Umbilical cord (tissue), 2 donors: ENCODE measurements around the gene TASOR2. TPM values are rescaled to one million over a fixed set of nuclear protein-coding genes. Genes with fewer than 3 reads are reported as not detected.
A peak's percentile ranks its signal among the peaks of the same experiment; 100 is the strongest.

ENCODE experiments used
- DNase-seq: peaks from one replicate; pipeline ENCODE4 v3.0.0-alpha.2; 2015; ENCODE audit warnings: low spot score
- total RNA-seq: library from RNA; depleted of rRNA; stranded (reverse); fragments of >200 nt; gene quantifications from one replicate; pipeline ENCODE4 v1.2.3, GENCODE V29; 2014; ENCODE audit warnings: low replicate concordance; ENCODE audit not compliant: insufficient read depth

Gene TASOR2, protein sequence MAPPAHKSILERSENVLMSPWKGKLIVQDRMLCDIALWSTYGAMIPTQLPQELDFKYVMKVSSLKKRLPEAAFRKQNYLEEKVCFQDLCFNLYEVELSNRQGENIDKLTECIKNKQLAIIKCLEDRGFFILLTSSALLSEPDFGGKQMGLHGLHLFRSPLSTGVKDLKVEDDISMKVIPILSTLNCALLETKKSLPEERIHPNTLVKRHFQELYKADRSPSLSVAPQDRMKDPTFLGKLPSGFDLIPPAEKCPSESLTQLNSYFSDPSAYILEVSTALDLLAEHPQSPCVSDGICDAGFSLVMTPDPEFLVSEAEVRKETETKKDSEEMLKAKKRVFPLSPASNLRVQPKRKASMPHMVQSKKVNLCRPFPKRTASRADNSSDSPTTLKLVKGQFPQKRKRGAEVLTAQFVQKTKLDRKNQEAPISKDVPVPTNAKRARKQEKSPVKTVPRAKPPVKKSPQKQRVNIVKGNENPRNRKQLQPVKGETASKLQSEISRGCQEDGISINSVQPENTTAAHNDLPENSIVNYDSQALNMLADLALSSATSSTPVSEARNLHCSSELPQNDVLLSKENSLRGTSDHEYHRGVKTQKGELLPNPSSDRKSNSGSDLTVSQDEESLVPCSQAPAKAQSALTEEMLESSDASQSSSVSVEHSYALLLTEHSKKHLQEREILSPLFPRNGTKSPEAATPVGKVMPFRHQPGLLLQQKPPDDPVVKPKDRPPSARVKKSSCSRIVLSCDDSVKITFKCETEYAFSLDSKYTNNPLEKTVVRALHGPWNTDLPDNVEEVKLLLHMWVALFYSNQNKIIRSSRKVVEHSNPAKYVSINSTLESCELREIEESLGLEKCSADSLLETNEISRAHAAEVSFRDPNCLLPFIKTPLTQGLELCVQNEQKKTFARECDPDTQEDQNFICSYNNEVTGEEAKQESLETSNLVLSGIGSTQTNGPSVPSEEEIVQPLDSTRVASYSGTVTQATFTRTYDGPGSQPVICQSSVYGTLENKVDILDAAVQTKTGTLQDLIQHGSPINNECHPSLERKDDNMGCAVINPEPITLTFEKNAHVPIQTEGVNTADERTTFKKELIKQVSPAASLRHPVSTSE (N-terminal part only)
- 40.2 TPM for total RNA-seq

DNA sequence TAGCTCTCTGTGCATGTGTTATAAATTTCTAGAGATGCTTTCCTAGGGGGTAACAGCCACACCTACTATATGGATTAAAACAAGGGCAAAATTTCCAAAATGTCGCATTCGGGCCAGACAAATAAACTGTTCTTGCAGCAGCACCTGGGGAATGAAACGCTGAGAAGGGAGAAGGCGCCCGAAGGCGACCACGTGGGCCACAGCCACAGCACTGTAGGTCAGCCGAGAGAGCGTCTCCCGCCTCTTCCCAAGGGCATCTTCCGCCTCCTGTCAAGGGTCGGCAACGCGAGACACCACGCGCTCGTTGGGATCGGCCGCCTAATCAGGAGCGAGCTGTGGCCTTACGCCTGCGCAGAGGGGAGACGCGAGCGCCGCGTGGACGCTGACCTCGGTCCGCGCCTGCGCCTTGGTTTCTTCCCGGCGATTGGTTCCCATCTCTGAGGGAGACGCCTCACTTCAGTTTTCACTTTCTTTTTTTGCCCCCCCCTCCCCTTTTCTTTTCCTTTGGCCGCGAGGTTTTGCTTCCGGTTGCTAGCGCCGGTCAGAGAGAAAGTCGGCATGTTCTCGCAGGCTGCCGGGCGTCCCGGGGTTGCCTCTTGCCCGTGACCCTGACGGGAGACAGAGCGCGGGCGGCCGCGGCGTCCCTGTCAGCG is at the start of gene TASOR2:
Gene TASOR2 (plus strand): TSS at position 521 of the 653 bp plus-strand sequence. CDS start 35,805 bp downstream, outside the sequence.
- peak; percentile 99 for DNase-seq

- DNase-seq, result no peak
Measured at GRCh38 chr10:5634918-5635317, 49.7 kb upstream of the TASOR2 start.

GRCh38 chr10:5638494-5638893 is 46.1 kb upstream of the TASOR2 start:
- no peak for DNase-seq

GRCh38 chr10:5639066-5639465 is 45.6 kb upstream of the TASOR2 start:
- DNase-seq, result no peak

DNA sequence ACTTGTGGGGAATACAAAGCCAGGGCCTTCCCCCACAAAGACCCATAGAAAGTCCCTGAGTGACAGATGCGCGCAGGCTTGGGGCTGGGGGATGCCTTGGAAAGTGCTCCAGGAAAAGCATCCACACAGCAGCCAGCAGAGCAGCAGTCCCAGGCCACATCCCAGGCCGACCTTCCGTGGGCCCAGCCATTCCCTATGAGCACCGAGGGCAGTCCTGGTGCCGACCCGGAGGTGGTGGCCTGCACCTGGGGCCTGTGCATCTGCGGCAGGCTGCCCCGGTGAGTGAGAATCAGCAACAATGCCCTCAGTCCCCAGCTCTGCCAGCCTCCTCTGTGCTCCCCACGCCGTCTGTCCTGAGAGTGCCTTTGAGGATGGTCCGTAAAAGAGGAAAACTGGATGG is 44.6 kb upstream of the TASOR2 start:
- no peak for DNase-seq

DNA sequence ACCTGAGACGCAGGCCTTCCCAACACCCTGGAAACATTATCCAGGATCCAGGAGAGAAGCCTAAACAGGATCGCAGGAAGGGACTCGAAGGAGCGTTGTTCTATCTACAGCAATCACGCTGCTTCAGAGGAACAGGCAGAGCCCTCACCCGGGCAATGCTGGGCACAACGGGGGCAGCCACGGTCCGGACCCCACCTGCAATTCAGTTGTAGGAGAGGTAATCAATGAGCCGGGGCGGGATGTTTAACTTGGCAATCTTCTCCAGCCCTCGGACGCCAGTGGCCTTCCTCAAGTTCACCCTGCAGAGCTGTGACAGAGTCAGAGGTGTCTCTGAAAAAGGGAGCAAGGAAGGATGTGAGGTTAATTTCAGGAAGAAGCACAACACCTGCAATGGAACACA is 44.1 kb upstream of the TASOR2 start:
- DNase-seq, result no peak

DNA sequence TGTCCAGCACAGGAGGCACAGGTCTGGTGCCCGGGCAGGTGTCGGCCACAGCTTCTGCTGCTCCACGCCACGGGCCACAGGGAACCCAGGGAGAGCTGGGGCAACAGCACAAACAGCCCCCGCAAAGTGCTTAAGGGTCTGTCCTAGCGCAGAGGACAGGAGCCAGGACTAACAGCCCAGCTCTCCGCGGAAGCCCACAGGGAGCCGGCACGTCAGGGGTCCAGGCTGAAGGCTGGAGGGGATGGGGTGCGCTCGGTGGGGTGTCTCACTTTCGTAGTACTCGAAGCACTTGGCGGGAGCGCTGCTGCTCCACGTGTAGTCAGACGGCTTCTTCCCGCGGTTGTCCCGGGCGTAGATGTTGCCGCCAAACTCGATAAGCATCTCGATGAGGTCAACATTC is 43.1 kb upstream of the TASOR2 start:
- DNase-seq, result no peak

DNA sequence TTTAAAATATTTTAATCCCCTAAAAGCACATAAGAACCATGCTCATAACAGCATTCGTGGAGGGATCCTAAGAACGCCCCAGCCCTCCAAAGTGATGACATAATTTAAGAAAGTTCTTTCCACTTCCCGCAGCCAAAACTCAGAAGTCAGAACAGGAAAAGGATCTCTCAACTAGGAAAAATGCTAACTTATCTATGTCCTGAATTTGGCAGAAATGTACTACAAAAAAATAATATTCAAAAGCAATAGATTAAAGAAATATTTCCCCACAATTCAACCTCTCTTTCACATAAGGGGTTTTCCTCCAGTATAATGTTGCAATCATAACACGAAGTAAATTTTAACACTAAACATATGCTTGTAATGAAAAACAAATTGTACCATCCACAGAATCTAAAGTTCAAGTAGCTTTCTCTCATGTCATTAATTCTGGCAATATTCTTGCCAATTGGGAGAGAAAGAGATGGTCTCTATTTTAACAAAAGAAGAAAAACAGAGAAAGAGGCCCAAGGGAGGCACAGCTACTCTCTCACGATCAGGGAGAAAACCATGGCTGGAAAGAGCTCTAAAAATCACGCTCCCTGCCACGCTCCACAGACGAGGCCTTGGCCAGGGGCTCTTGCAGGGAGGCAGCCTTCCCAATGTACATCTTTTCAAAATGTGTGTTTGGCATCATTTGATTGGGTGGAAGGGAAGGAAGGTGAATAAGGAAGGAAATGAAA is 41.1 kb upstream of the TASOR2 start:
- peak; percentile 96 for DNase-seq

DNA sequence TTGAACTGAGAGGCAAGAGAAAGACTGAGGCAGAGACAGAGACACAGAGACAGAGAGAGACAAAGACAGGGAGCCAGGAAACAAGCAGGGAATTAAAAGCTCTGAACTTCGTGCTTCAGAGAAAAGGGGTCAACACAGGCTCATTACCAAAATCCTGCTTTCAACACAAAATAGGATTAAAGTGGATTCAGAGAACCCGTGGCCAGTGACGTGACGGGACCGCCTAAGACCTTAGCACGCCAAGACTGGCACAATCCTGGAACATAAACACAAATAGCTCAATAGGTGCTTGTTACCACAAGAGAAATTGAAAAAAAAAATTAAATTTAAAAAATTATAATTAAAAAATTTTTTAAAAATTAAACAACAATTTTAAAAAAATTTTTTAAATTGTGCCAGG is 39.7 kb upstream of the TASOR2 start:
- DNase-seq, result no peak

DNA sequence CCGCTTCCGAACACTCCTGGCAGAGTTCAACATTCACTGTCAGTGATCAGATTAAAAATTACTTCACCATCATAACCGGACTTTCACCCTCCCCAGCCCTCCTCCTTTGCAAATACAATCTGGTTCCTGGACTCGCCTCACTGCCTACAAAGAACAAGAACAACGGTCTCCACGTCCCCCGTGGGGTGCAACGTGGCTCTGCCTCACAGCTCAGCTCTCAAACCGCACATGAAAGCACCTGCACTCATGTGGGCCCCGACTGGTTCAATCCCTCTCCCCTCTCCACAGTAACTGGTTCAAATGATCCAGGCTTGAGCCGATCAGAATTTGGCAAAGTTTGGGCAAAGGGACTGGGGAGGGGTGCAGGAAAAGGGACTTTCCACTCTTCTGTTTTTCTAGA is 39.3 kb upstream of the TASOR2 start:
- DNase-seq, result no peak

DNA sequence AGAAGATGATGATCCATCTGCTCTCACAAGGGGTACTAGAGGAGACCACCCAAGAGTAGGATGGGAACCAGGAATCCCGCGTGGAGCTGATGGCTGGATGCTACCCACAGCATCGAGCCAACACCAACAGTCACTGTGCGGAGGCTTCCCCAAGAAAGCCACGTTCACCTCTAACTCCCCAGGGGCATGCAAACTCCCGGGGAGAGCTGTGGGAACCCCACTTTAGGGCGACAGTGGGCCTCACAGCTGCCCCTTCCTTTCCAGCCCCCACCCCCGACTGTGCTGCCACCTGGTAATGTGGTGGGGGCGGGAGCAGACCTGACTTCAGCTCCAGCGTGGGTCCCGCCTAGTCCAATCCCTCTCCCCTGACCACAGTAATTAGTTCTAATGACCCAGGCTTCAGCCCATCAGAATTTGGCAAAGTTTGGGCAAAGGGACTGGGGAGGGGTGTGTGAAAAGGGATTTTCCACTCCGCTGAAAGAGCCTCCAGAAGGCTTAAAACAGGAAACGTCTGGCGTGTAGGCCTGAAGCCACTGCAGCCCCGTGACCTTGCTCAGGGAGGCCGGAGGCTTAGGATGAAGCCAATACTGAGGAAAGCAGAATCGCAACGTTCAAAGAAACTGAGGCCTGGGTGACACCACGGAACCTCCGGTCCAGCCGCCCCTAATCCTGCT is 38.6 kb upstream of the TASOR2 start:
- DNase-seq, result no peak

DNA sequence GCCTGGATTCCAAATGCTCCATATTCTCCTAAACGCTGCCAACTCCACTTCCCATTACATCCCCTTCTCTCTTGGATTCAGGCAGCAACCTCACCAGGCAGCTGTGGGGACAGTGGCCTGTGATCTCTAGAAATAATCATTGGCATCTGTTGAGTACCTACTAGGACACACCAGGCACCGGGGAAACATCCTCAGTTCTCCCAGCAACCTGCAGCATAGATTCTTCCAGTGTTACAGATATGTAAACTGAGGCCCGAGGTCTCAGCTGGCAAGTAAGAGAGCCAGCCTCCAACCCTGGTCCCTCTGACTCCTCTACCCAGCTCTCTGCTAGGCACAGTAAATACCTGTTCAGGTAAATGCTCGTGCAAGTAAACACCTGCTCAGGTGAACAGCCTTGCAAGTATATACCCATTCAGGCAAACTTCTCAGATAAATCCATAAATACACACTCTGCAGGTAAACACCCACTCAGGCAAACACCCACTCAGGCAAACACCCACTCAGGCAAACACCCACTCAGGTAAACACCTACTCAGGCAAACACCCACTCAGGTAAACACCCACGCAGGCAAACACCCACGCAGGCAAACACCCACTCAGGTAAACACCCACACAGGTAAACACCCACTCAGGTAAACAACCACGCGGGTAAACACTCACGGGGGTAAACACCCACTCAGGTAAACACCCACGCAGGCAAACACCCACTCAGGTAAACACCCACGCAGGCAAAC is 37.0 kb upstream of the TASOR2 start:
- no peak for DNase-seq

DNA sequence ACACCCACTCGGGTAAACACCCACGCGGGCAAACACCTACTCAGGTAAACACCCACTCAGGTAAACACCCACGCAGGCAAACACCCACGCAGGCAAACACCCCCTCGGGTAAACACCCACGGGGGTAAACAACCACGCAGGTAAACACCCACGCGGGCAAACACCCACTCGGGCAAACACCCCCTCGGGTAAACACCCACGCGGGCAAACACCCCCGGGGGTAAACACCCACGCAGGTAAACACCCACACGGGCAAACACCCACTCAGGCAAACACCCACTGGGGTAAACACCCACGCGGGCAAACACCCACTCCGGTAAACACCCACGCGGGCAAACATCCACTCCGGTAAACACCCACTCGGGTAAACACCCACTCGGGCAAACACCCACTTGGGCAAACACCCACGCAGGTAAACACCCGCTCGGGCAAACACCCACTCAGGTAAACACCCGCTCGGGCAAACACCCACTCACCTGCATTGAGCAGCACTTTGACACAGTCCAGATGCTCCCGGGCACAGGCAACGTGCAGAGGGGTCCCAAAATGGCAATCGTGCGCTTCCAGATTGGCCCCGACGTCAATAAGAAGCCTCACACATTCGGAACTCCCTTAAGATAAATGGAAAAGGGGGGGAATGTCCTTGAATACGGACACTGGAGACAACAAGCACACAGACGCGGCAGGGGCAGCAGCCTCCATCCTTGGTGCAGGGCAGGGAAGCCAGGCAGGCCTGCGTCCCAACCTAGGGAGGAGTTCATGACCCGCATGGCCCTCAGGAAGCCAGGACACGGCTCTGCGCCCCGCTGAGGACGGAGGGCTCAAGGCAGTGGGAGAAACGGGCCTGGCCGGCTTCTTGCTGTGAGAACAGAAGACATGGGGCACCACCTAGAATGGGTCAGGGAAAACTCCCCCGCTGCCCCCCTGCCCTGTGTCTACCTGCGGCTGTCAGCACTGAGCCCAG is 35.9 kb upstream of the TASOR2 start:
- no peak for DNase-seq

- no peak for DNase-seq
Measured at GRCh38 chr10:5649746-5650145, 34.9 kb upstream of the TASOR2 start.

- peak; percentile 78 for DNase-seq
Measured at GRCh38 chr10:5650664-5651387, 33.8 kb upstream of the TASOR2 start.

- DNase-seq, result no peak
Measured at GRCh38 chr10:5651388-5651764, 33.3 kb upstream of the TASOR2 start.

DNA sequence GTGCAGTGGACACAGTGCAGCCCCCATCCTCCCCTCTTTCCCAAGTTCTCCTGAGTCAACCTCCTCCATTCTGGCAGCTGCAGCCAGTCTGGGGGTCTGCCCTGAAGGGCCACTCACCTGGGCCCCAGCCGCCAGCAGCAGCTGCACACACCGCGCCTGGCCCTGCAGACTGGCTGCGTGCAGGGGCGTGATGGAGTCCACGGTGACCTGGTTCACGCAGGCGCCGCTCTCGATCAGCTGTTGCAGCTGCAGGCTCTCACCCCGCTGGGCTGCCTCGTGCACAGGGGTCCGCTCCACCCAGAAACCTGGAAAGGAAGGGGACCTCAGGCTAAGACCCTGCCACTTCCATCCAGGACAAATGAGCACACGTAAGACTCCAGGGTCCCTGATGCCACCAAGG is 31.9 kb upstream of the TASOR2 start:
- DNase-seq, result no peak

- DNase-seq, result no peak
Measured at GRCh38 chr10:5654218-5654755, 30.4 kb upstream of the TASOR2 start.
